Thoracic aorta (tissue), 2 donors: ENCODE measurements around the gene CALM3. TPM values are rescaled to one million over a fixed set of nuclear protein-coding genes. Genes with fewer than 3 reads are reported as not detected.
"Not testable (repeated sequence)": the region's sequence is repeated elsewhere in the genome, so short reads cannot be mapped to it uniquely, and the experiment has no call there.

ENCODE experiments used
- ATAC-seq: fragments of 150-250 bp; one replicate; pipeline ENCODE4 v1.8.0; 2017; ENCODE audit warnings: low read depth; ENCODE audit not compliant: insufficient number of reproducible peaks, low FRiP score
- DNase-seq: peaks from one replicate; pipeline ENCODE4 v3.0.0-alpha.2; 2020; ENCODE audit warnings: low spot score
- H3K27ac ChIP-seq, 2 donors: fragments of 200-600 bp; sonication (generic); 1 replicate in 1 of 2; 2 replicates in 1 of 2; pipeline ENCODE4 v1.5.1; 2016; ENCODE audit warnings: mild to moderate bottlenecking in 2 of 2, moderate library complexity in 2 of 2
- H3K27me3 ChIP-seq: fragments of 200-600 bp; sonication (generic); replicated peaks from 2 replicates; pipeline ENCODE4 v1.6.0; 2016; ENCODE audit warnings: mild to moderate bottlenecking; ENCODE audit not compliant: insufficient read depth
- H3K36me3 ChIP-seq: fragments of 200-600 bp; sonication (generic); one replicate; pipeline ENCODE4 v1.5.1; 2016
- H3K4me1 ChIP-seq, 2 donors: fragments of 200-600 bp; sonication (generic); 1 replicate in 1 of 2; 2 replicates in 1 of 2; pipeline versions ENCODE4 v1.5.1 to v1.6.0; 2016; ENCODE audit warnings: low read depth in 2 of 2, mild to moderate bottlenecking in 1 of 2; ENCODE audit not compliant: control insufficient read depth in 1 of 2
- H3K4me3 ChIP-seq: fragments of 200-600 bp; sonication (generic); 2 replicates; pipeline ENCODE4 v1.5.1; 2016; ENCODE audit warnings: mild to moderate bottlenecking
- H3K9me3 ChIP-seq: fragments of 200-600 bp; sonication (generic); 2 replicates; pipeline ENCODE4 v1.5.1; 2016
- CTCF ChIP-seq: fragments of 200-600 bp; sonication (generic); IDR thresholded peaks from one replicate; pipeline ENCODE4 v1.5.1; 2019; ENCODE audit warnings: antibody characterized with exemption
- total RNA-seq, 2 donors: library from RNA; depleted of rRNA; stranded (reverse); fragments of >200 nt; gene quantifications; one replicate each; pipeline versions ENCODE4 v1.1.0 to v1.2.3, GENCODE V29; 2016

CALM3 gene
- total RNA-seq, 2 donors from 2014 or later: 181 to 202 TPM

- Histone ChIP-seq H3K4me3 (no peak overlapping the region), H3K4me1 (no peaks in the 10 kb centered on the region), H3K9me3 (peaks cover 5% of the 10 kb centered on the region), H3K27ac (no peak overlapping the region), H3K27me3 (no peaks in the 10 kb centered on the region), H3K36me3 (no peaks in the 10 kb centered on the region)
- no peak for TF ChIP-seq CTCF
- DNase-seq (no peak), ATAC-seq (no peak)
Measured at GRCh38 chr19:46559203-46559602, 41.9 kb upstream of the CALM3 start.

GRCh38 chr19:46559675-46560074, 41.5 kb upstream of the CALM3 start:
- not testable (repeated sequence) for DNase-seq, H3K27ac ChIP-seq, H3K36me3 ChIP-seq, H3K4me1 ChIP-seq, H3K27me3 ChIP-seq, H3K4me3 ChIP-seq, H3K9me3 ChIP-seq, ATAC-seq

GRCh38 chr19:46564701-46565100, 36.4 kb upstream of the CALM3 start:
- ATAC-seq (no peak), DNase-seq (no peak)
- H3K4me3 ChIP-seq: no peak overlapping the region
- no peaks in the 10 kb centered on the region for H3K27me3 ChIP-seq
- no peaks in the 10 kb centered on the region for H3K9me3 ChIP-seq
- TF ChIP-seq CTCF: no peak
- H3K36me3 ChIP-seq: no peaks in the 10 kb centered on the region
- no peaks in the 10 kb centered on the region for H3K4me1 ChIP-seq
- no peak overlapping the region for H3K27ac ChIP-seq

- H3K4me1 ChIP-seq: no peaks in the 10 kb centered on the region
- H3K27me3 ChIP-seq: no peaks in the 10 kb centered on the region
- H3K4me3 ChIP-seq: no peak overlapping the region
- no peaks in the 10 kb centered on the region for H3K36me3 ChIP-seq
- no peak for DNase-seq
- no peaks in the 10 kb centered on the region for H3K9me3 ChIP-seq
- no peak overlapping the region for H3K27ac ChIP-seq
- no peak for TF ChIP-seq CTCF
- ATAC-seq: no peak
Measured at GRCh38 chr19:46571495-46571894, 29.6 kb upstream of the CALM3 start.

GRCh38 chr19:46573679-46574498, 27.2 kb upstream of the CALM3 start:
- no peaks in the 10 kb centered on the region for H3K4me1 ChIP-seq
- H3K27ac ChIP-seq: no peak overlapping the region
- ATAC-seq (no peak), DNase-seq (no peak)
- H3K36me3 ChIP-seq: no peaks in the 10 kb centered on the region
- TF ChIP-seq CTCF: no peak
- no peaks in the 10 kb centered on the region for H3K9me3 ChIP-seq
- H3K4me3 ChIP-seq: no peak overlapping the region
- H3K27me3 ChIP-seq: no peaks in the 10 kb centered on the region

GRCh38 chr19:46574533-46574932, 26.6 kb upstream of the CALM3 start:
- H3K27me3 ChIP-seq: no peaks in the 10 kb centered on the region
- ATAC-seq (no peak), DNase-seq (no peak)
- TF ChIP-seq CTCF: no peak
- no peak overlapping the region for H3K4me3 ChIP-seq
- H3K9me3 ChIP-seq: no peaks in the 10 kb centered on the region
- no peaks in the 10 kb centered on the region for H3K4me1 ChIP-seq
- no peak overlapping the region for H3K27ac ChIP-seq
- no peaks in the 10 kb centered on the region for H3K36me3 ChIP-seq
